GM19328 (cell line): ENCODE results near the gene PDCD2L.
"Not testable (repeated sequence)": the region's sequence is repeated elsewhere in the genome, so short reads cannot be mapped to it uniquely, and the experiment has no call there.

Experiments
- ATAC-seq: cut with Tn5 transposase; IDR thresholded peaks from one replicate; pipeline ENCODE4 v1.9.1; 2021; ENCODE audit warnings: mild to moderate bottlenecking, moderate library complexity; ENCODE audit not compliant: unreplicated experiment

Gene PDCD2L

DNA sequence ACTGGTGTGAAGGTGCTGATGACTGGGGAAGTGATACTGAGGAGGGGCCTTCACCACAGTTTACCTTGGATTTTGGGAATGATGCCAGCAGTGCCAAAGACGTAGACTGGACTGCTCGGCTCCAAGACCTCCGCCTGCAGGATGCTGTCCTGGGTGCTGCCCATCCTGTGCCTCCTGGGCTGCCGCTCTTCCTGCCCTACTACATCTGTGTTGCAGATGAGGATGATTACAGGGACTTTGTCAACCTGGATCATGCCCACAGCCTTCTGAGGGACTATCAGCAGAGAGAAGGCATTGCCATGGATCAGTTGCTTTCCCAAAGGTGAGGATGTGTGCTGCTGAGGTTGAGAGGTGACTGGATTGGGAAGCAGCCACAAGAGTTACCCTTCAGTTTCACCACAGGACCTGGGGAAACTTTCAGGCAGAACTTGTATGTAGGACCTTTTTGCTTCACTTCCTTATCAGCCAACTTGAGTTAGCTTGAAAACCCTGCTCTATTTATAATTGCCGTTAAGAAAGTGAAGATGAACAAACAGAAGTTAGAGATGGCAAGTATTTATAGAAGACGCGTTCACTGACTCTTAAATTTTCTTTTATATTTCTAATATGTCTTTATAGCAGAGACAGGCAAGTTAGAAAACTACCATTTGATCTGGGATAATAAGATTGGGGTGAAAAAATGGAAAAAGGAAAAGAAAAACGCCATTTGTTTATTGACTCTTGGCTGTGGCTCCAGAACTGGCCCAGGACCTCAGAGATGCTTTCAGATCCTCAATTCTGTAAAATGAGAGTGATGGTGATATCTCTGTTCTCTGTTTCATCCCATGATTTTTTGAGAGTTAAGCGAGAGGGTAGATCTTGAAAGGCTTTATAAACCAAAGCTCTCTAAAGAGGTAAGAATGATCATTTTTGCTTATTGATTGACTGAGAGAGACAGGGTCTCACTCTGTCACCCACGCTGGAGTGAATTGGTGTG lies 5.3 kb downstream of the PDCD2L start:
- ATAC-seq = no peak

- no peak for ATAC-seq
Measured at GRCh38 chr19:34411216-34411615, 7.0 kb downstream of the PDCD2L start.

DNA sequence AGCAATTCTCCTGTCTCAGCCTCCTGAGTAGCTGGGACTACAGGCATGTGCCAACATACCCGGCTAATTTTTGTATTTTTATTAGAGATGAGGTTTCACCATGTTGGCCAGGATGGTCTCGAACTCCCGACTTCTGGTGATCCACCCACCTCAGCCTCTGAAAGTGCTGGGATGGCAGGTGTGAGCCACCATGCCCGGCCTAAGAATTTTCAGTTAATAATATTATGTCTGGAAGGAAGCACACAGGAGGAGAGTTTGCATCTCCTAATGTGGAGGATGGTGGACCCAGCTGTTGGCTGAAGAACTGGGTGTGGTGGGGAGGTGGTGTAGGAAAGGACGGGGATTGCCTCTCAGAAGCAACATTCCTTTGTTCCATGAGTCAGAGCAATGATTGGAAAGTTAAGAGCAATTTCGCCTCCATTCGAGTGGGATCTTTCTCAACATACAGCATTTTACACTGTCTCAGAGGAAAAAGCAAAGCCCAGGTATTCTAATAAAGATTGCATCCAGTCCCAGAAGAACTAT lies 11.9 kb downstream of the PDCD2L start:
- no peak for ATAC-seq

DNA sequence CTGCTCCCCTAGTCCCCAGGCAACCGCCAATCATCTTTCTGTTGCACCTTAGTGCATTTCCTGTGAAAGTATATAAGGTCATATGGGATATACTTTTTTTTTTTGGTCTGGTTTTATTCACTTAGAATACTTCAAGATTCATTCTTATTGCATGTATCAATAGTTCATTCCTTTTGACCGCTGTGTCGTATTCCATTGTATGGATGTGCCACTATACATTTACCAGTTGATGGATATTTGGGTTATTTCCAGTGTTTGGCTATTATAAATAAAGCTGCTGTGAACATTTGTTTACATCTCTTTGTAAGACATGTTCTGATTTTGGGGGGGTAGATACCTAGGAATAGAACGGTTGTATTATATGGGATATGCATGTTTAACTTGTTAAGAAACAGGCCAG lies 14.1 kb downstream of the PDCD2L start:
- ATAC-seq = no peak

DNA sequence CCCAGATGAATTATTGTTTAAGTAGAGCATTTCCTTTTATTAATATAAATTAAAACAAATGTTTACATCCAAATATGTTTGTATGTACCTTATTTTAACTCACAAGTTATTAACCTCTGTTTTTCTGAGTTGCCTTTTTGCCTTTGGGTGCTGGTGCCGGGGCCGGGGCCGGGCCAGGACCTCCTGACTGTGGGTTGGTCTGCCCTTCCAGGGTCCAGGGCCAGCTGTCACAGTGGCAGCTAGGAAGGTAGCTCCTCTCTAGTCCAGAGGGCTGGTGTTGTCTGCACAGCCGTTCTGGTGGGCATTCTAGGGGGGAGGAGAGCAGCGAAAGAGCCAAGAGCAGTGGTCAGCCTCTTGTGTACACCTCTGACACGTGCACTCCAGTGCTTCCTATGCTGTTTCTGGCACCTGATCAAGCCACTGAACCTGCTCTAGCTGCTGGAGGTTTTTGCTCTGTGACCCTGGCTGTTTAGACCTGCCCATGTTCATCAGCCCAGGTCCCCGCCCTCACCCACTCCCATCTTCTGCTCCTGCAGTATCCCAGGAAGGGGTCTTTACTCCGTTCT lies 22.0 kb downstream of the PDCD2L start:
- no peak for ATAC-seq

GRCh38 chr19:34428549-34429285 lies 24.5 kb downstream of the PDCD2L start:
- ATAC-seq = peak; percentile 47

DNA sequence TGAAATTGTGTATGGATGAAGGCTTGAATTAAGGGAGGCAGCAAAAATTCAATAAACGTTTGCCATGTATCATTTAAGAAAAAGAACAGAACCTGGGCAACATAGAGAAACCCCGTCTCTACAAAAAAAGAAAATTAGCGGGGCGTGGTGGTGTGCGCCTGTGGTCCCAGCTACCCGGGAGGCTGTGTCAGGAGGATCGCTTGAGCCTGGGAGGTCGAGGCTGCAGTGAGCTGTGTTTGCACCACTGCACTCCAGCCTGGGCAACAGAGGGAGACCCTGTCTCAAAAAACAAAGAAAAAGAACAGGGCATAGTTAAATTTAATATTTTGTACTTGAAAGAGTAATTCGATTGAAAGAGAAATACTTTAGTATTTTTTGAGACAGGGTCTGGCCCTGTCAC lies 25.4 kb downstream of the PDCD2L start:
- ATAC-seq = no peak

DNA sequence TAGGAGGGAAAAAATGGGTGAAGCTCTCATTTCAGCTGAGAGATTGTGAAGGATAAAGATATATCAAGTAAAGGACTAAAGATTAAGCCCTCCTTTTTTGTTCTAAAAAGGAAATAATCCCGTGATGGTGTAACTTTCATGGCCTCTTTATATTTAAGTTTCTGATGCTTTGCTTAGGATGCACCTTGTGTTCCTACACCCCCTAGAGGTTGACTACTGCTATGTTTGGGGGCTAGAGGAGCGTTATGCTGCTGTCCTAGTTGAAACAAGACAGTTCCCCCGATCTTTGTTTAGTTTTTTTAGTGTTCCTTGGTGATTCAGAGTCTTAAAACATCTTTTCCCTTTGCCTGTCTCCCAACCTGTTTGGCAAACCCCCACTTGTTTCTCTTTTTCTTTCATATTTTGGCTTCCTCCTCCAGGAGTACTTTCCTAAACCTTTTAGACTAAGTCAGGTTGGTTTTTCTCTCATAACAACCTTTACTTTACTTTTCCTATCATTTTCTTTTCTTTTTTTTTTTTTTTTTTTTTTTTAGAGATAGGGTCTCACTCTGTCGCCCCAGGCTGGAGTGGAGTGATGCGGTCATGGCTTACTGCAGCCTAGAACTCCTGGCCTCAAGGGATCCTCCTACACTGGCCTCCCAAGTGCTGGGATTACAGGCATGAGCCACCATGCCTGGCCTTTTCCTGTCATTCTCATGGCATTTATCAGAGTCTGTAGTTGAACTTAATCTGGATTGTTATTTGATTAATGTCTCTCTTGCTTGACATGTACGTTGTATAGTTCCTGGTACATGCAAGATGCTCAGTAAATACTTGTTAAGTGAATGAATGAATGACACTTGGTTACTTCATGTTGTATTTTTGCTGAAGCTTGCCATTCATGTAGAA lies 26.8 kb downstream of the PDCD2L start:
- no peak for ATAC-seq

DNA sequence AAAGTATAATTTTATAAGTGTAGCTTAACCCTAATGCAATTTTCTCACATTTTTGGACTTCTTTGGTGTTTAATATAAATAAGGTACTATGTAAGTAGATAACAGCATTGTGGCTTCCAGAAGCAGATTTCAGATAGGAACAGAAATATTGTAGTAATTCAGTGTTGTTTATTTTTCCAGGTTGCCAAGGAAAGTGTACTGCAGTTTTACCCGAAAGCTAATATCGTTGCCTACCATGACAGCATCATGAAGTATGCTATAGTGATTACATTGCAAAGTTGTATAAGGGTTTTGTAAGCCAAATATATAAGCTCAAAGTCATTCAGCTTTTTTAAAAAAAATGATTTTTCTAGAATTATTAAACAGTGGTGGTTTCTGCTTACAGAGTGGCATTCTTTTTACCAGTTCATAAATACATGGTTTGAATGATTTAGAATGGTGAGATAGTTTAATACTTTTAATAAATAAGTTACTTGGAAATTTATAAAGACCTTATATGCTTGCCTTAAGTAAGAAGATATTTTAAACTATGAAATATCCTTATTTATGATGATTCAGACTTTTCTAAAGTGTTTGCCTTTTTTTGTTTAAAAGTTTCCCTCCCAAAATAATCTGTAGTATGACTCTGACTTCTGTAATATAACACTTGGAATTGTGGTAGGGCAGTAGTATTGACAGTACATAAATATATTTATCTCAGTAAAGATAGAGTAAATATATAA lies 27.6 kb downstream of the PDCD2L start:
- no peak for ATAC-seq

DNA sequence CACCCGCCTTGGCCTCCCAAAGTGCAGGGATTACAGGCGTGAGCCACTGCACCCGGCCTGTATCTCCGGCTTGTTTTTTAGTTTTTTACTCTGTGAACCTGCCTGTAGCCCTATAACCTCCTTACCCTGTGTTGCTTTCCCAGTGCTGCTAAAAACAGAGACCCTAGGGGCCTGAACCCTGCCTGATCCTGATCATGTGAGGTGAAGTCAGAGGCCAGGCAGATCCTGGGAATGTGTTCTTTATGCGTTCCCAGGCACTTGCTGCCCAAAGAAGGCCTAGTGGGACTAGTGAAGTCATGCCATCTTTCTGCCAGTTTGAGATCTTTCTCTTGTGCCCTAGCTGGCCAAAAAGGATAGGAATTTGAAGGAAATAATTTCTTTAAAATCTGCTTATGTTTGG lies 28.6 kb downstream of the PDCD2L start:
- ATAC-seq = no peak

DNA sequence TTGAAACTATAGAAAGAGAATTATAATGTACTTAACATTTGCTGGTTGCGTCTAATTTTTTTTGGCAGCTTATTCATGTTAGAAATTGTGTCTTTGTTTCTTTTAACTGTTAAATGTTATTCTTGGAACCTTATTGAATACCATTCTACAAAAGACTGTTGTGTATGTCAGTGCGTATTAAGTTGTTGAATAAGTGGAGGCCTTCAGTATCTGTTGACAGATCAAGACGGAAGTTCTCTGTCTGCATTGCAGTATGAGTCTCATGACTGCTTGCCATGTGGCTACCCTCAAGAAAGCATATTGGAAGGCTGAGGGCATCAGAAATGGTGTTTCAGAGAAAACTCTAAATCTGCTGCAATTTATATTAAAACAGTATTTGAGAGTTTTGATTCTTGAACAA lies 32.5 kb downstream of the PDCD2L start:
- no peak for ATAC-seq

DNA sequence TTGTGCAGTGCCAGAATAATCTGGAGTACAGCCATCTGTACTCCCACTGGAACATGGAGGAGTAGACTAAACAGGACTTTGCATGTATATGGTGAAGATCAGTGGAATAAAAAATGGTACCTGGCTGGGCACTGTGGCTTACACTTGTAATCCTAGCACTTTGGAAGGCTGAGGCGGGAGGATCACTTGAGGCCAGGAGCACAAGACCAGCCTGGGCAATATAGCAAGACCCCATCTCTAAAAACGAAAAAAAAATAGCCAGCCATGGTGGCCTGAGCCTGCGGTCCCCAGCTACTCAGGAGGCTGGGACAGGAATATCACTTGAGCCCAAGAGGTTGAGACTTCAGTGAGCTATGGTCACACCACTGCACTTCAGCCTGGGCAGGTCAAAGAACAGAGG lies 44.0 kb downstream of the PDCD2L start:
- ATAC-seq = no peak

DNA sequence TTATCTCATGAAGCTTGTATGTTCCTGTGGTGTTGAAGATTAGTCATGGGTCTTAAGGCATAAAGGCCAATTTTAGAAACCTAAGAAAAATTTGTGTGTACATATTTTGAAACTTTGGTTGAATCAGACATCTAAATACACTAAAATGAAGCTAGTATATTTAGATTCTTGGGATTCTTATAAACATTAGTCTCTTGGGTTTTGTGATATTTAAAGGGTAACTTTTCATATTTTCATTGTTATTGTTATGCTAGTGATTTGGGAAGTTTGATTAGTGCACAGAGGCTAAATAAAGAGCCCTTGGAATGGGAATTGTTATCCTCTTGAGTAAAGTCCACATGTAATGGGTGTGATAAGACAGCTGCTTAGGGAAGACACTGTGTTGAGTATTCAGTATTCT lies 48.5 kb downstream of the PDCD2L start:
- no peak for ATAC-seq

- no peak for ATAC-seq
Measured at GRCh38 chr19:34454091-34454490, 49.9 kb downstream of the PDCD2L start.

DNA sequence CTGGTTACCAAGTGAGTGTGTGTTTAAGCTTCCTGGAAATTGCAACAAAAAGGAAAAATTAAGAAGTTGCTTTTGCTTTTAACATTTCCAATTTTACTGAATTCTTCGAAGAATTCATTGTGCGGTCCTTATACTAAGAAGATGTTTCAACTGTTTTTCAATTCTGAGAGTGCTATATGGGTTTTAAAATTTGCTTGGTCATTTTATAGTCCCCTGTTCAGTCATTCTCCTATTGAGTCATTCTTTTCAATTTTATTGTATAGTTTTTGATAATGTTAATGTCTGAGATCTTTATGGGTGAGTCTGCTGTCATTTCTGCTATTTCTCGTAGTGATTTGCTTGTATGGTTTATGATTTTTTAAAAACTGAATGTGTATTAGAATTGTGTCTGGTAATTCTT lies 50.5 kb downstream of the PDCD2L start:
- no peak for ATAC-seq

GRCh38 chr19:34455783-34456480 lies 51.7 kb downstream of the PDCD2L start:
- not testable (repeated sequence) for ATAC-seq

DNA sequence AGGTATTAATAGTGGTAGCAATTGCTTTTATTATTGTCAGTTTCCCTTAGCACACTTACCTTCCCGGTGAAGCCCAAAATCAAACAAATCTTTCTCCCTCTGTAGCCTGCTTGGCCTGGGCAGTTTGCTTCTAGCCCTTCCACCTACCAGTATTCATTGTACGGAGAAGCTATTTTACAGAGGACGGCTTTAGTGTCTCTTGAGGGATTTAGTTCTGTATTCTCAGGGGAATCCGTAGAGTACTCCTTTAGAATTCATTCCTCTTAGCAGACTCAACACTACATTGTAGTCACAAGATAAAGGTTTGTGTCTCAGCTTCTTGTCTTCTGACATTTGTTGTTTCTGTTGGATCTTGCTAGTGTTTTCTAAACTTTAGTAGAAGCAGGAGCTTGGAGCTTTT lies 53.2 kb downstream of the PDCD2L start:
- no peak for ATAC-seq

GRCh38 chr19:34458677-34459076 lies 54.5 kb downstream of the PDCD2L start:
- ATAC-seq = no peak

DNA sequence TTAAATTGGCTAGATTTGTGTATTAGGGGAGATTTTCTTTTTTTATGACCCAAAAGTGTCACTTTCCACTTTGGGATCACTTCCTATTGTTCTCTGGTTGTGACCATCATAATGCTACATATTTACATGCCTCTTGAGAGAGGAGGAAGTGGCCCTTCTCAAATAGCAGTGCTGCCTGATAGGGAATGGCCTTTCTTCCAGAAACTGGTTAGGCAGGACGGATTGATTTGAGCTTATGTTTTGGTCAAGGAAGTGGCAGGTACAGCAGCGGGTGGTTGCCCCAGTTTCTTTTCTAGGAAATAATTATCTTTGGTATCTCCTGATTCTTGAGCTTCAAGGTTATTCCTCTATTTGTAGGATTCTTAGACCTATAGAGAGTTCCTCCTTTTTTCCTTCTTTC lies 55.4 kb downstream of the PDCD2L start:
- no peak for ATAC-seq
